Activated B cell treated with CpG ODN at 0.5 μM for 24 hours (primary cell): ENCODE results near the gene CEMIP2. TPM values are rescaled to one million over a fixed set of nuclear protein-coding genes. Genes with fewer than 3 reads are reported as not detected.
A peak's percentile ranks its signal among the peaks of the same experiment; 100 is the strongest.

Experiments
- ATAC-seq: fragments of 200-7000 bp; cut with Tn5 transposase; one replicate; pipeline ENCODE4 v1.10.0; 2021; ENCODE audit warnings: low read depth, mild to moderate bottlenecking, moderate library complexity
- CTCF ChIA-PET: fragments of 350-600 bp; sonication (Branson Sonifier 250); formaldehyde crosslinking; loops from one replicate; lab custom pipeline; 2021; ENCODE audit warnings: antibody characterized with exemption; lab: Charles Lee
- POLR2A ChIA-PET: fragments of 350-600 bp; sonication (Branson Sonifier 250); formaldehyde crosslinking; loops from one replicate; lab custom pipeline; 2021; ENCODE audit warnings: antibody characterized with exemption; lab: Charles Lee
- DNase-seq: peaks from one replicate; pipeline ENCODE4 v3.0.0; 2022
- H3K27ac Mint-ChIP-seq: one replicate; pipeline ENCODE4 v1.8.0; 2020; ENCODE audit warnings: mixed read lengths
- H3K27me3 Mint-ChIP-seq: one replicate; pipeline ENCODE4 v1.8.0; 2021; ENCODE audit warnings: mixed read lengths
- H3K36me3 Mint-ChIP-seq: one replicate; pipeline ENCODE4 v1.8.0; 2021; ENCODE audit warnings: low read depth, mixed read lengths
- H3K4me1 Mint-ChIP-seq: one replicate; pipeline ENCODE4 v1.8.0; 2021; ENCODE audit warnings: mixed read lengths
- H3K4me3 Mint-ChIP-seq: one replicate; pipeline ENCODE4 v1.8.0; 2020; ENCODE audit warnings: mild to moderate bottlenecking, mixed read lengths
- H3K9me3 Mint-ChIP-seq: one replicate; pipeline ENCODE4 v1.8.0; 2020; ENCODE audit warnings: mixed read lengths
- CTCF ChIP-seq: fragments of 200-600 bp; IDR thresholded peaks from one replicate; pipeline ENCODE4 v1.8.0; 2022; ENCODE audit warnings: antibody characterized with exemption, mild to moderate bottlenecking
- intact Hi-C: fragments of 100-400 bp; cut with micrococcal nuclease; formaldehyde crosslinking; loops from one replicate; pipeline ENCODE4 v1.15.1; 2024
- total RNA-seq: library from RNA; stranded (reverse); gene quantifications from 2 replicates; pipeline ENCODE4 v1.2.3, GENCODE V29; 2022

CEMIP2 gene
- total RNA-seq, 1 donor from 2014 or later = 25.5 TPM

- no peak for TF ChIP-seq CTCF
- DNase-seq = no peak
- ChIA-PET POLR2A (interaction anchor here (0.6 kb wide), 1 partner anchor 73 kb away, joined by 6 read pairs; no protein-coding TSS in a partner anchor), CTCF (interaction anchor here (0.5 to 1.6 kb wide), 6 partner anchors 18 to 479 kb away, joined by 3 to 4 read pairs (median 3); no protein-coding TSS in a partner anchor)
- H3K27ac Mint-ChIP-seq = peak overlapping the region; percentile 66
- peaks cover 3% of the 10 kb centered on the region for H3K36me3 Mint-ChIP-seq
- H3K9me3 Mint-ChIP-seq = no peaks in the 10 kb centered on the region
- H3K4me3 Mint-ChIP-seq = no peak overlapping the region
- ATAC-seq = no peak
- H3K27me3 Mint-ChIP-seq = no peaks in the 10 kb centered on the region
- peaks cover 74% of the 10 kb centered on the region for H3K4me1 Mint-ChIP-seq
- intact Hi-C loops = loop anchor here (5.0 kb wide), 3 partner anchors 63 to 1353 kb away; partner anchors contain the start of gene KLF9
Observed at GRCh38 chr9:71764891-71765290, 3.4 kb downstream of the CEMIP2 start.

DNA sequence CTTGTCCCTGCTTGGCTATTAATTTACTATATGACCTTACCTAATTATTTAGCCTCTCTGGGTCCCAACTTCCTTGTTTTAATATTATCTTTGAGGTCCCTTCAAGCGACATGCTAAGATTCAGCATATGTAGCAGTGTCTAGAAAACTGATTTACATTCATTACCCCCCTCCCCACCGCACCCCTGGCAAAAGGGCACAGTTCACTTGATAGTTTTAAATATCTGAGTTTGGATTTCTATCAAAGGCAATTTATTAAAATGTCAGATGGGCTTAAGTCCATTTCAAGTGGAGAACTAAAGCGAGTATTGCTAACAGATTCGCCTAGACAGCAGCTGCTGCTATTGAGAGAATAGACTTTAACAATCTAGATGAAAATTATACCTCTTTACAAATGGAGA, 3.9 kb downstream of the CEMIP2 start:
- ATAC-seq = no peak
- POLR2A ChIA-PET = interaction anchor here (0.6 kb wide), 1 partner anchor 73 kb away, joined by 6 read pairs; no protein-coding TSS in a partner anchor
- H3K36me3 Mint-ChIP-seq = peaks cover 4% of the 10 kb centered on the region
- no peak for TF ChIP-seq CTCF
- intact Hi-C loops = no loop called here
- CTCF ChIA-PET = interaction anchor here (0.5 to 1.6 kb wide), 5 partner anchors 47 to 479 kb away, joined by 3 to 4 read pairs (median 3); no protein-coding TSS in a partner anchor
- peak overlapping the region; percentile 66 for H3K27ac Mint-ChIP-seq
- no peaks in the 10 kb centered on the region for H3K9me3 Mint-ChIP-seq
- DNase-seq = no peak
- peaks cover 72% of the 10 kb centered on the region for H3K4me1 Mint-ChIP-seq
- H3K27me3 Mint-ChIP-seq = no peaks in the 10 kb centered on the region
- peak overlapping the region; percentile 32 for H3K4me3 Mint-ChIP-seq

- intact Hi-C loops = loop anchor here (2.0 kb wide), 1 partner anchor 15 kb away; no protein-coding TSS in a partner anchor
- Mint-ChIP-seq H3K4me3 (no peak overlapping the region), H3K36me3 (peaks cover 7% of the 10 kb centered on the region), H3K27ac (no peak overlapping the region), H3K27me3 (no peaks in the 10 kb centered on the region), H3K4me1 (peaks cover 79% of the 10 kb centered on the region), H3K9me3 (no peaks in the 10 kb centered on the region)
- TF ChIP-seq CTCF = no peak
- ChIA-PET POLR2A (no interaction called here), CTCF (interaction anchor here (0.6 to 1.6 kb wide), 2 partner anchors 53 to 57 kb away, joined by 4 read pairs; no protein-coding TSS in a partner anchor)
- DNase-seq (no peak), ATAC-seq (no peak)
Observed at GRCh38 chr9:71763832-71764231, 4.5 kb downstream of the CEMIP2 start.

GRCh38 chr9:71762900-71763653, 5.2 kb downstream of the CEMIP2 start:
- no peaks in the 10 kb centered on the region for H3K27me3 Mint-ChIP-seq
- no peak for TF ChIP-seq CTCF
- peaks cover 86% of the 10 kb centered on the region for H3K4me1 Mint-ChIP-seq
- H3K4me3 Mint-ChIP-seq = no peak overlapping the region
- no peaks in the 10 kb centered on the region for H3K9me3 Mint-ChIP-seq
- DNase-seq = no peak
- ChIA-PET POLR2A (no interaction called here), CTCF (interaction anchor here (0.8 kb wide), 1 partner anchor 56 kb away, joined by 5 read pairs; no protein-coding TSS in a partner anchor)
- intact Hi-C loops = loop anchor here (2.0 kb wide), 1 partner anchor 14 kb away; no protein-coding TSS in a partner anchor
- H3K36me3 Mint-ChIP-seq = peaks cover 8% of the 10 kb centered on the region
- no peak for ATAC-seq
- no peak overlapping the region for H3K27ac Mint-ChIP-seq

DNA sequence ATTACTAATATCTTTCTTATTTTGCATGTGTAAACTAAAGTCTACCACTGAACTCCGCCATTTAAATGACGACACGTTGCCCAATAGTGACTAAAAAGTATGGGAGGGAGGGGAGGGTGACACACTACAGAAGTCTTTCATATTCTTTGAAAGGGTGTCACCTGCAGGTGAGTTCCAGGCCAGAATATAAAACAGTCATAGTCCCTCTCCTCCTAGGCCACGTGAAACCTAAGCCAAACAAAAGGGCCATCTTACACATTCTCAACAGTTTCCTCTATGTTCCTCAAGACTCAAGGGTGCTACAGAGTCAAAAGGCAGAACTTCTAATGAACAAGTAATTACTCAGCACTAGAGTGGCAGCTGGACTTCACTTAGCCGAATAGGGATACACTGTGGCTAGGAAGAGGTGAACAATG, 6.4 kb downstream of the CEMIP2 start:
- H3K9me3 Mint-ChIP-seq = no peaks in the 10 kb centered on the region
- ChIA-PET POLR2A (no interaction called here), CTCF (interaction anchor here (2.0 kb wide), 1 partner anchor 263 kb away, joined by 6 read pairs; no protein-coding TSS in a partner anchor)
- no peak overlapping the region for H3K27ac Mint-ChIP-seq
- no peak for TF ChIP-seq CTCF
- no peaks in the 10 kb centered on the region for H3K27me3 Mint-ChIP-seq
- no peak overlapping the region for H3K4me3 Mint-ChIP-seq
- peaks cover 85% of the 10 kb centered on the region for H3K4me1 Mint-ChIP-seq
- intact Hi-C loops = loop anchor here (2.0 kb wide), 1 partner anchor 13 kb away; no protein-coding TSS in a partner anchor
- ATAC-seq (no peak), DNase-seq (no peak)
- peaks cover 10% of the 10 kb centered on the region for H3K36me3 Mint-ChIP-seq
